ENCODE measurements around the gene MYPOP. TPM values are rescaled to one million over a fixed set of nuclear protein-coding genes. Genes with fewer than 3 reads are reported as not detected.
"Not testable (repeated sequence)": the region's sequence is repeated elsewhere in the genome, so short reads cannot be mapped to it uniquely, and the experiment has no call there.

MYPOP gene
- total RNA-seq, 1 experiment from 2014 or later: 8.5 TPM

GRCh38 chr19:45908956-45909355 lies 6.5 kb upstream of the MYPOP start:
- DNase-seq (ENCODE audit: low spot score): no peak

- no peak for DNase-seq (ENCODE audit: low spot score)
These were observed 3.8 kb upstream of the MYPOP start for GRCh38 chr19:45906221-45906620.

GRCh38 chr19:45905011-45905410 lies 2.6 kb upstream of the MYPOP start:
- DNase-seq (ENCODE audit: low spot score): no peak

GRCh38 chr19:45902651-45903625 lies 525 bp upstream of the MYPOP start:
- DNase-seq (ENCODE audit: low spot score): peak; percentile 100

DNA sequence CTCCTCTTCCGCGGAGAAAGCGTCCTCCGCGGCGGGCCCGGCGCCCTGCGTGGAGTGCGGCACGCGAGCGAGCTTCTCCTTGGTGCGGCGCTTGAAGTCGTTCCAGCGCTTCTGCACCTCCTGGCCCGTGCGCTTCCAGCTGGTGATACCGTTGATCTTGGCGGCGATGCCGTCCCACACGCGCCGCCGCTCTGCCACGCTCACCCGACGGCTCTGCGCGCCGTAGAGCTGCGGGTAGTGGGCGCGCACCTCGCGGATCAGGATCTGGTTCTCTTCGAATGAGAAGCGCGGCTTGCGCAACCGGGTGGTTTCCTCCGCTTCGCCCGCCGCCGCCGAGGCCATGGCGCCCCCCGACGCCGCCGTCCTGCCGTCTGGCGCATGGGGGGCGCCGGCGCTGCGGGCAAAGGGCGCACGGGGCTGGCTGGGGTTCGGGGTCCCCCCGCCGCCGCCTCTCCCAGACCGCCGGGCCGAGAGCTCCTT lies 941 bp downstream of the MYPOP start:
- no peak for DNase-seq (ENCODE audit: low spot score)

DNA sequence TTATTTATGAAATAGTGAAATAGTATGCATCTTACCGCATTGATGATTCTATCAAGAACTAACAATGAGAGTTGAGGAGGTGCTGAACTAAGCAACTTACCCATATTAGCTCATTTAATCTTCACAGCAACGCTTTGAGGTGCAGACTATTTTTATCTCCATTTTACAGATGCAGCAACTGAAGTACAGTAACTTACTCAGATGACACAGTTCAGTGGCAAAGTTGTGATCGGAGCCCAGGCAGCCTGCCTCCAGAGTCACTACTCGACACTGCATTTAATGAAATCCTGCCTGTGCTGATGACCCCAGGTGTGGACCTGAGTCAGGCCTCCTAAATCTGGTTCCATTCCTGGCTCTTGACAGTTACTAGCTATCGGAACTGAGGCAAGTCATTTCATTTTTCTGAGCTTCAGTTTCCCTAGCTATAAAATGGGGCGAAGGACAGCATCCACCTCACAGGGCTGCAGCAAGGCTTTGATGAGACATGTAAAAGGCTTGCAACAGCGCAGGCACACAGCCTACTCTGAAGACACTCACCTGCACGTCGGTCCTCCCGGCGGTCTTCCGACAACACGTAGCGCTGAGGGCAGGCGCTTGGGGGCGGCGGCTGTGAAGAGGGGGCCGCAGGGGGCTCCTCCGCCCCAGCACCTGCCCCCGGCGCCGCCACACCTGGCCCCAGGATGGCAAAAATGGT lies 1.5 kb downstream of the MYPOP start:
- DNase-seq (ENCODE audit: low spot score): no peak

- DNase-seq (ENCODE audit: low spot score): no peak
These were observed 2.4 kb downstream of the MYPOP start for GRCh38 chr19:45899919-45900589.

DNA sequence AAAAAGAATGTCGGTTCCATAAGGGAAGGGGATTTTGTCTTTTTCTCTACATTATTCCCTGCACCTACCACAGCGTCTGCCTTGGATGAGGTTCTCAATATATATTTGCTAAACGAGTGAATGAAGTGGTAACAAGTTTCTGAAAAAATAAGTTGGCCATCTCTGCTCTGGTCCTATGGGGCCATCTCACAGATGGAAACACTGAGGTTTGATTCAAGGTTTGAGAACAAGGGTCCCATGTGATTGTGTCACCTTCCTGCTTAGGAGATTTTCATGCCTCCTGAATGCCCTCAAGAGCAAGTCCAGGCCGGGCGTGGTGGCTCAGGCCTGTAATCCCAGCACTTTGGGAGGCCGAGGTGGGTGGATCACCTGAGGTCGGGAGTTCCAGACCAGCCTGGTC lies 3.2 kb downstream of the MYPOP start:
- DNase-seq (ENCODE audit: low spot score): no peak

GRCh38 chr19:45897261-45897812 lies 5.1 kb downstream of the MYPOP start:
- no peak for DNase-seq (ENCODE audit: low spot score)

- DNase-seq (ENCODE audit: low spot score): not testable (repeated sequence)
These were observed 6.3 kb downstream of the MYPOP start for GRCh38 chr19:45895983-45896599.

DNA sequence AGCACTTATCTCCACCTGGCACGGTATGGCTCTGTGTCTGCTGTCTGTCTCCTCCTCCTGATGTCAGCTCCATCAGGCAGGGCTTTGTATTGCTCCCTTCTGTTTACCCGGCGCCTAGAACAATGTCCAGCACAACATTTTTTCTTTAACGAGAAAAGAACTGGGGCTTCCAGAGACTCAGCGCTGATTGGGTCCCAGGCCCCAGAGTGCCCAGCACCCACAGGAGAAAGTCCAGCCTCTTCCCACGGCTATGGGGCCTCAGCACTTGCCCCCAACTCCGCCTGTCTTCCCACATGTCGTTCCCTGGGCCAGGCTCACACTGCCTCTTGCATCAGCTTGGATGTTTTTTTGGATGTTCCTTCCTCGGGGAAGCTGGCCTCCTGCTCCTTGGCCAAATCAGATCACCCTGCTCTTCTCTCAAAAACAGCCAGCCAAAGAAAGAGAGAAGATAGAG lies 6.9 kb downstream of the MYPOP start:
- DNase-seq (ENCODE audit: low spot score): no peak

GRCh38 chr19:45890877-45891276 lies 11.5 kb downstream of the MYPOP start:
- no peak for DNase-seq (ENCODE audit: low spot score)

DNA sequence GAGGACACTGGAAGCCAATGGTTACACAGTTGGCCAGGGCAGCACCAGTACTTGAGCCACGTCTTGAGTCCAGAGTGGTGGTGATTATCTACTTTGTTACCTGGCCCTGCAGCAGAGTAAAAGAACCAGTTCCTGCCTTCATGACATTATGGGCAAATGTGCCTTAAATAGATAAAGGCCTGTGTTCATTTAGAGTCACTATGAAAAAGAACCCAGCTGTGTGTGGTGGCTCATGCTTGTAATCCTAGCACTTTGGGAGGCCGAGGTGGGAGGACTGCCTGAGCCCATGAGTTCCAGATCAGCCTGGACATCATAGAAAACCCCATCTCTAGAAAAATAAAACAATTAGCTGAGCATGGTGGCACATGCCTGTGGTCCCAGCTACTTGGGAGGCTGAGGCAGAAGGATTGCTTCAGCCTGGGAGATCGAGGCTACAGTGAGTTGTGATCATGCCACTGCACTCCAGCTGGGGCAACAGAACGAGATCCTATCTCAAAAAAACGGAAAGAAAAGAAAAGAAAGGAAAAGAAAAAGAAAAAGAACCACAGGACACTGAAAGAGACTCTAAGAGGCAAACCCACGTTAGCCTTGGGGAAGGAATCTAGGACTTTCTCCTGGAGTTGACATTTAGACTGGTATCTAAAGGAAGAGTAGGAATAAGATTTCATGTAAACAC lies 13.1 kb downstream of the MYPOP start:
- DNase-seq (ENCODE audit: low spot score): no peak

GRCh38 chr19:45887200-45887710 lies 15.2 kb downstream of the MYPOP start:
- no peak for DNase-seq (ENCODE audit: low spot score)

GRCh38 chr19:45886427-45887199 lies 15.8 kb downstream of the MYPOP start:
- DNase-seq (ENCODE audit: low spot score): peak; percentile 99

- DNase-seq (ENCODE audit: low spot score): peak; percentile 98
These were observed 16.6 kb downstream of the MYPOP start, which contains the start of gene IRF2BP1 for GRCh38 chr19:45885556-45886426. TSS of gene IRF2BP1 (minus strand) at chr19:45886141. CDS start at chr19:45885774, 367 bp downstream.

DNA sequence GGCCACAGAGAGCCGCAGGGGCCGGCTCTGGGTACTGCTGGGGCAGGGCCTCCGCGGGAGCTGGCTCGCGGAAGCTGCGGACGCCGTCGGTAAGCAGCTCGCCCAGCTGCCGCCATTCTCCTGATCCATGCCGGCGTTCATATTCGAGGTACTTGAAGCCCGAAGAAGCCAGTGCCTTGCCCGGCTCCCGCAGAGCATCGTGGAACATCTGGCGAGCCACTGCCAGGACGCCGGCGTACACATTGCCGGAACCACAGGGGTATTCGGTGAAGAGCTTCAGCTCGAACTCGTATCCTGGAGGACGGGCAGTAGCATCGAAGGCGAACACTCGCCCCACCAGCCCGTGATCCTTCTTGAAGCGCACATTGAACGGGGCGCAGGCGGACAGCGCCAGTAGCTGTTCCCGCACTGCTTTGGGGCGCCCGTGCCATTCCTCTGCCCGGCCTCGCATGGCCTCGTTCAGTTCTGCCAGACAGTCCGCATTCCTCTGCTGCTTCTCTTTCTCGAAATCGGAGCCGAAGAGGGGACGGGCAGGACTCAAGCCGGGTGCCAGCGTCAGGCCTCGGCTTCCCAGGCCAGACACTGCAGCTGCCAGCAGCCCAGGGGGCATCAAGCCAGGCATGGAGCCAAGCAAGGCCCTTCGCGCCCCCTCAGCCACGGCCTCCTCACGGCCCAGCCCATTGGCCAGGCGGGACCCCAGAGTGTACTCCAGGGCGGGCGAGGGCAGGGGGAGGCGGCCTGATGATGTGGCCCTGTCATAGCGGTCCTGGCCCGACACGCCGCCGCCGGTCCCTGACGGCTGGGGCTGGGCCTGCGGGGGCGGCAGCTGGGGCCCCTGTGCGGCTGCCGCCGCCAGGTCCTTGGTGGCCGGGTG lies 17.5 kb downstream of the MYPOP start:
- DNase-seq (ENCODE audit: low spot score): no peak

Measured in HT-29 (cell line).